ENCODE data around the gene NSMF. TPM values are rescaled to one million over a fixed set of nuclear protein-coding genes. Genes with fewer than 3 reads are reported as not detected.

NSMF gene
- total and polyA plus RNA-seq, 2 of the 4 experiments (the other 2 are of a cell fraction), result 7.7 to 40.9 TPM

GRCh38 chr9:137474271-137474670, 15.1 kb upstream of the NSMF start:
- no peak overlapping the region for H2AFZ ChIP-seq (replicated peaks; ENCODE audit: low read length, poor library complexity)
- in situ Hi-C loops (cut with MboI; ENCODE audit: low sequenced_read_pairs), result no loop called here
- WGBS, 2 experiments (ENCODE audit: extremely low coverage in 2 of 2, insufficient read length in 1 of 2), result 90% methylated on average over 9 of the region's 18 CpGs; no CpG with 5 or more reads in 1 of the 2 experiments

More at GRCh38 chr9:137474271-137474670, 15.1 kb upstream of the NSMF start:
- Histone ChIP-seq H4K8ac (ENCODE audit: low read depth in 2 of 2, low read length in 2 of 2) (no peak overlapping the region), H4K91ac (ENCODE audit: insufficient read depth, low read depth, low read length) (no peak overlapping the region), H2AK9ac (replicated peaks; ENCODE audit: low read depth, low read length, poor library complexity) (no peak overlapping the region), H2AK5ac (ENCODE audit: low read depth, low read length) (no peak overlapping the region), H3K9ac (ENCODE audit: low read depth, low read length) (no peak overlapping the region), H3K4me3 (ENCODE audit: insufficient read depth, low read depth, low read length) (no peak overlapping the region), H2BK20ac (ENCODE audit: low read depth, low read length) (no peak overlapping the region), H3K14ac (replicated peaks; ENCODE audit: low read depth, low read length) (no peak overlapping the region), H3K27me3 (ENCODE audit: control insufficient read depth, insufficient read depth, low read length) (peaks cover 13% of the 10 kb centered on the region), H3K4me1 (ENCODE audit: control insufficient read depth, insufficient read depth, low read length) (peaks cover 2% of the 10 kb centered on the region; the same call in 1 of the 2 replicates), H2BK5ac (ENCODE audit: low read depth, low read length, poor library complexity, severe bottlenecking) (no peak overlapping the region), H3K9me3 (ENCODE audit: control insufficient read depth, insufficient read depth, low read length) (peaks cover 16% of the 10 kb centered on the region), H3K9me1 (ENCODE audit: insufficient read depth, low read length) (no peaks in the 10 kb centered on the region), H3K36me3 (ENCODE audit: control insufficient read depth, insufficient read depth, low read length) (no peaks in the 10 kb centered on the region), H3K79me1 (ENCODE audit: low read depth in 1 of 2, low read length in 2 of 2) (no peaks in the 10 kb centered on the region), H3K4me2 (ENCODE audit: low read depth, low read length) (no peak overlapping the region), H4K5ac (ENCODE audit: low read depth, low read length) (no peak overlapping the region), H3K23ac (ENCODE audit: low read depth, low read length) (no peak overlapping the region), H4K20me1 (ENCODE audit: insufficient read depth, low read length) (no peaks in the 10 kb centered on the region), H2BK15ac (ENCODE audit: low read depth, low read length) (no peak overlapping the region), H3K27ac (ENCODE audit: insufficient read depth, low read length) (no peak overlapping the region), H3K4ac (ENCODE audit: low read depth, low read length) (no peak overlapping the region), H3K18ac (ENCODE audit: low read depth, low read length) (no peak overlapping the region), H2BK120ac (ENCODE audit: low read depth, low read length) (no peak overlapping the region), H3K56ac (ENCODE audit: extremely low read depth, insufficient read depth, low read length) (no peak overlapping the region)
- intact Hi-C loops (cut with micrococcal nuclease) (no loop called here), dilution Hi-C loops (cut with HindIII; ENCODE audit: low sequenced_read_pairs, unreplicated experiment) (no loop called here)
- CTCF ChIA-PET, result no interaction called here
- TF ChIP-seq MAFK (IDR thresholded peaks at IDR 0.05; ENCODE audit: low read depth, low read length) (no peak), RAD21 (IDR thresholded peaks at IDR 0.05; ENCODE audit: low read length) (no peak), CHD1 (IDR thresholded peaks at IDR 0.05; ENCODE audit: low read depth, low read length) (no peak), MXI1 (IDR thresholded peaks at IDR 0.05; ENCODE audit: borderline replicate concordance, low read depth, low read length) (no peak), CEBPB (IDR thresholded peaks at IDR 0.05; ENCODE audit: low read depth, low read length) (no peak), FOS (IDR thresholded peaks at IDR 0.05; ENCODE audit: low read depth, low read length) (no peak), RCOR1 (IDR thresholded peaks at IDR 0.05; ENCODE audit: insufficient replicate concordance, low read length) (no peak), NFE2L2 (IDR thresholded peaks at IDR 0.05; ENCODE audit: low read depth, low read length) (no peak), CTCF (conservative IDR thresholded peaks at IDR 0.05; ENCODE audit: low read depth, low read length) (no peak), ELK1 (IDR thresholded peaks at IDR 0.05; ENCODE audit: borderline replicate concordance, low read depth, low read length) (no peak), MAZ (IDR thresholded peaks at IDR 0.05; ENCODE audit: borderline replicate concordance, low read depth, low read length) (no peak), USF2 (IDR thresholded peaks at IDR 0.05; ENCODE audit: low read depth, low read length) (no peak)
- POLR2A ChIA-PET (ENCODE audit: unreplicated experiment), result no interaction called here
- ATAC-seq (ENCODE audit: low read depth), result no peak
- no TSS peak for BruUV-seq (replicated peaks)
- DNase-seq, result no peak

All from IMR-90 (cell line).